Measurements from ENCODE around the gene CLDN14. TPM values are rescaled to one million over a fixed set of nuclear protein-coding genes. Genes with fewer than 3 reads are reported as not detected.

The CLDN14 gene
- polyA plus RNA-seq, 3 donors = not detected

DNA sequence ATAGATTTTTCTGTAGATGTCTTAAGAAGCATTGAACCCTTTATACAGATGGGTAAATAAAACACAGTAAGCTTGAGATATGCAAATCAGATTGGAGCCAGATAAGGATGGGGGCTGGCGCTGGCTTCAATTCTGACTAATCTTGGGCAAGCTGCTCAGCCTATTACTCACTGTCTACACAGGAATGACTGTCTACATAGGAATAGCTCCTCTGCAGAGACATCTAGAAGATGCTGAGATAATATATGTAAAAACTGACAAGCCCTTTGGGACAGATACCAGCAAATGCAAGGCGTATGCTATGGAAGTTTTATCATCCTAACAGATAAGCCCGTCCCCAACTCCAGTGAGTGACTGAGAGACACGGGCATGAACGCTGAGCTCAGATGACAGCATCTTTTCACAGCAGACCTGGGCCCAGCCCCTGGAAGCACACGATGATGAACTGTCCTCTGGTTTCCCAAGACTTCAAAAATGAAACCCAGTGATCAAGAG, 1.7 kb downstream of the CLDN14 start:
- no peaks in the 10 kb centered on the region for H3K9me3 ChIP-seq (replicated peaks in 1 of 2; ENCODE audit: control insufficient read depth in 1 of 2, insufficient read depth in 1 of 2, low read length in 2 of 2)

DNA sequence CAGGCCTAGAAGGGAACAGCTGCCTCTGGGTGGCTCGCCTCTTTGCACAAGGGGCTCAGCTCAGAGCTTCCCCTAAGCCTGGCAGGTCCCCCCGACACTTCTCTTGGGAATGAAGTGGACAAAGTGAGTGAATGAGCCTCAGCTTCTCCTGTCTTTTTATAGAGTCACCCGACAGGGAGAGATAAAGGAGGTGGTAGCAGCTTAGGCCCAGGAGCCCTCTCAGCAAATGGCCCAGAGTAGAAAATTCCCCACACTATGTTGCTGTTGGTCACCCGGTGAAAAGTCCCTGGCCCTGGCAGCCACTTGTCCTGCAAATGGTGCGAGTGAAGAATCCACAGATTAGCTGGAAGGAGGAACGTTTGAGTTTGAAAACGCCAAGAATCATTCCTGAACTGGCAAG, 2.4 kb downstream of the CLDN14 start:
- Histone ChIP-seq H3K9ac (ENCODE audit: insufficient read depth, low read length, poor library complexity, severe bottlenecking) (no peak overlapping the region), H4K20me1 (ENCODE audit: insufficient read depth, low read length) (no peaks in the 10 kb centered on the region), H3K27me3 (ENCODE audit: control insufficient read depth in 2 of 2, insufficient read depth in 2 of 2, low read length in 2 of 2) (no peaks in the 10 kb centered on the region), H3K4me2 (replicated peaks; ENCODE audit: extremely low read depth, low read length, poor library complexity, severe bottlenecking) (no peak overlapping the region), H3K9me3 (replicated peaks in 1 of 2; ENCODE audit: control insufficient read depth in 1 of 2, insufficient read depth in 1 of 2, low read length in 2 of 2) (no peaks in the 10 kb centered on the region), H2AFZ (ENCODE audit: insufficient read depth, low read depth, low read length, poor library complexity, severe bottlenecking) (no peak overlapping the region), H3K36me3 (replicated peaks in 1 of 2; ENCODE audit: control insufficient read depth in 1 of 2, insufficient read depth in 2 of 2, low read length in 2 of 2) (no peaks in the 10 kb centered on the region), H3K79me2 (ENCODE audit: insufficient read depth, low read length) (no peaks in the 10 kb centered on the region), H3K4me1 (ENCODE audit: control insufficient read depth in 1 of 2, insufficient read depth in 2 of 2, low read length in 2 of 2) (no peaks in the 10 kb centered on the region), H3K4me3 (replicated peaks in 1 of 3; ENCODE audit: low read depth in 2 of 3, low read length in 3 of 3) (no peak overlapping the region), H3K27ac (ENCODE audit: low read depth in 1 of 2, low read length in 2 of 2) (no peak overlapping the region)
- Mint-ChIP-seq H3K27ac (peak overlapping the region in 1 of 7 donors; percentile 31), H3K9me3 (peaks cover 0 to 1% (median 0%) of the 10 kb centered on the region in 7 donors), H3K4me1 (no peaks in the 10 kb centered on the region), H3K36me3 (no peaks in the 10 kb centered on the region), H3K27me3 (ENCODE audit: low read depth in 3 of 3) (peaks cover 4 to 8% (median 6%) of the 10 kb centered on the region in 3 donors), H3K4me3 (no peak overlapping the region)
- TF ChIP-seq, protein P1, sequence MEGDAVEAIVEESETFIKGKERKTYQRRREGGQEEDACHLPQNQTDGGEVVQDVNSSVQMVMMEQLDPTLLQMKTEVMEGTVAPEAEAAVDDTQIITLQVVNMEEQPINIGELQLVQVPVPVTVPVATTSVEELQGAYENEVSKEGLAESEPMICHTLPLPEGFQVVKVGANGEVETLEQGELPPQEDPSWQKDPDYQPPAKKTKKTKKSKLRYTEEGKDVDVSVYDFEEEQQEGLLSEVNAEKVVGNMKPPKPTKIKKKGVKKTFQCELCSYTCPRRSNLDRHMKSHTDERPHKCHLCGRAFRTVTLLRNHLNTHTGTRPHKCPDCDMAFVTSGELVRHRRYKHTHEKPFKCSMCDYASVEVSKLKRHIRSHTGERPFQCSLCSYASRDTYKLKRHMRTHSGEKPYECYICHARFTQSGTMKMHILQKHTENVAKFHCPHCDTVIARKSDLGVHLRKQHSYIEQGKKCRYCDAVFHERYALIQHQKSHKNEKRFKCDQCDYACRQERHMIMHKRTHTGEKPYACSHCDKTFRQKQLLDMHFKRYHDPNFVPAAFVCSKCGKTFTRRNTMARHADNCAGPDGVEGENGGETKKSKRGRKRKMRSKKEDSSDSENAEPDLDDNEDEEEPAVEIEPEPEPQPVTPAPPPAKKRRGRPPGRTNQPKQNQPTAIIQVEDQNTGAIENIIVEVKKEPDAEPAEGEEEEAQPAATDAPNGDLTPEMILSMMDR (IDR thresholded peaks at IDR 0.05) = no peak
- 95% methylated on average over 4 of the region's 7 CpGs for WGBS (ENCODE audit: insufficient coverage)
- no peak for DNase-seq
- intact Hi-C loops (cut with micrococcal nuclease) = no loop called here

More for the DNA sequence above, 1.7 kb downstream of the CLDN14 start:
- Histone ChIP-seq H3K36me3 (replicated peaks in 1 of 2; ENCODE audit: control insufficient read depth in 1 of 2, insufficient read depth in 2 of 2, low read length in 2 of 2) (no peaks in the 10 kb centered on the region), H3K4me2 (replicated peaks; ENCODE audit: extremely low read depth, low read length, poor library complexity, severe bottlenecking) (no peak overlapping the region), H4K20me1 (ENCODE audit: insufficient read depth, low read length) (no peaks in the 10 kb centered on the region), H3K4me3 (replicated peaks in 1 of 3; ENCODE audit: low read depth in 2 of 3, low read length in 3 of 3) (no peak overlapping the region), H3K79me2 (ENCODE audit: insufficient read depth, low read length) (no peaks in the 10 kb centered on the region), H2AFZ (ENCODE audit: insufficient read depth, low read depth, low read length, poor library complexity, severe bottlenecking) (no peak overlapping the region), H3K4me1 (ENCODE audit: control insufficient read depth in 1 of 2, insufficient read depth in 2 of 2, low read length in 2 of 2) (no peaks in the 10 kb centered on the region), H3K27me3 (ENCODE audit: control insufficient read depth in 2 of 2, insufficient read depth in 2 of 2, low read length in 2 of 2) (no peaks in the 10 kb centered on the region), H3K9ac (ENCODE audit: insufficient read depth, low read length, poor library complexity, severe bottlenecking) (no peak overlapping the region), H3K27ac (ENCODE audit: low read depth in 1 of 2, low read length in 2 of 2) (no peak overlapping the region)
- Mint-ChIP-seq H3K27me3 (ENCODE audit: low read depth in 3 of 3) (peaks cover 4 to 6% (median 6%) of the 10 kb centered on the region in 3 donors), H3K27ac (no peak overlapping the region), H3K36me3 (no peaks in the 10 kb centered on the region), H3K4me3 (no peak overlapping the region), H3K9me3 (no peaks in the 10 kb centered on the region), H3K4me1 (no peaks in the 10 kb centered on the region)
- TF ChIP-seq, protein P1 (IDR thresholded peaks at IDR 0.05) = no peak
- 89% methylated on average over 5 of the region's 6 CpGs for WGBS (ENCODE audit: insufficient coverage)
- DNase-seq = no peak
- intact Hi-C loops (cut with micrococcal nuclease) = no loop called here
